Neutrophil (primary cell): ENCODE measurements around the gene TGM2.

Source experiments
- H3K27ac ChIP-seq: fragments of 200-600 bp; sonication (generic); 2 replicates; pipeline ENCODE4 v1.5.1; 2016; ENCODE audit warnings: mild to moderate bottlenecking, moderate library complexity
- H3K27me3 ChIP-seq: fragments of 200-600 bp; sonication (generic); 2 replicates; pipeline ENCODE4 v1.6.0; 2016; ENCODE audit warnings: mild to moderate bottlenecking
- H3K36me3 ChIP-seq: fragments of 200-600 bp; sonication (generic); 2 replicates; pipeline ENCODE4 v1.5.1; 2017
- H3K4me1 ChIP-seq, 2 experiments: fragments of 200-600 bp in 1 of 2; sonication (generic) in 1 of 2; 1 replicate in 1 of 2; 2 replicates in 1 of 2; pipeline versions ENCODE4 v1.5.1 to v1.6.1; 2013 to 2016; ENCODE audit warnings: low read depth in 1 of 2, low read length in 1 of 2, mild to moderate bottlenecking in 1 of 2, moderate library complexity in 1 of 2; ENCODE audit not compliant: control insufficient read depth in 1 of 2, insufficient read depth in 1 of 2
- H3K4me3 ChIP-seq, 2 experiments: fragments of 200-600 bp in 1 of 2; sonication (generic) in 1 of 2; 1 replicate in 1 of 2; 2 replicates in 1 of 2; pipeline ENCODE4 v1.5.1; 2013 to 2016; ENCODE audit warnings: low read depth in 1 of 2, low read length in 1 of 2, mild to moderate bottlenecking in 1 of 2, moderate library complexity in 1 of 2
- H3K9me3 ChIP-seq: fragments of 200-600 bp; sonication (generic); 2 replicates; pipeline ENCODE4 v1.5.1; 2016
- TF ChIP-seq, protein P1 (sequence below): fragments of 200-600 bp; sonication (generic); IDR thresholded peaks from 2 replicates; pipeline ENCODE4 v1.5.1; 2016; ENCODE audit warnings: antibody characterized with exemption

TGM2 gene

DNA sequence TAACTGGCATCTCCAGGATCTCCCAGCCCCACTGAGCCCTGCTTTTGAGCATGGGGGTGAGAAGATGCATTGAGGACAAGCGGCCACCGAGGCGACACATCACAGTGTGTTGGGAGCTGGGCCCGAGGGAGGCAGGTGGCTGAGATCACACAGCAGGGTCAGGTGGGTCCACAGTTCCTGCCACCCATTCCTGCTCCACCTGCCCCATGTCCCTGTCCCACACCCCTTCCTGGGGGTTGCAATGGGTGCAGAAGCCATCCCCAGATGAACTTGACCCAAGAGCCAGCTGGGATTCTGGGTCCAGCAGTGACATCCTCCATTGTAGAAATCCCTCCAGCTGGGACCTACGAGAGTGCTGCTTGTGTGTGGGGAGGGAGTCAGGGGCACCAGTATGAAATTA is 1.0 kb downstream of the TGM2 start:
- no peak overlapping the region for H3K4me3 ChIP-seq
- no peak overlapping the region for H3K27ac ChIP-seq
- no peaks in the 10 kb centered on the region for H3K36me3 ChIP-seq
- peaks cover 15% of the 10 kb centered on the region for H3K27me3 ChIP-seq
- TF ChIP-seq, protein P1, sequence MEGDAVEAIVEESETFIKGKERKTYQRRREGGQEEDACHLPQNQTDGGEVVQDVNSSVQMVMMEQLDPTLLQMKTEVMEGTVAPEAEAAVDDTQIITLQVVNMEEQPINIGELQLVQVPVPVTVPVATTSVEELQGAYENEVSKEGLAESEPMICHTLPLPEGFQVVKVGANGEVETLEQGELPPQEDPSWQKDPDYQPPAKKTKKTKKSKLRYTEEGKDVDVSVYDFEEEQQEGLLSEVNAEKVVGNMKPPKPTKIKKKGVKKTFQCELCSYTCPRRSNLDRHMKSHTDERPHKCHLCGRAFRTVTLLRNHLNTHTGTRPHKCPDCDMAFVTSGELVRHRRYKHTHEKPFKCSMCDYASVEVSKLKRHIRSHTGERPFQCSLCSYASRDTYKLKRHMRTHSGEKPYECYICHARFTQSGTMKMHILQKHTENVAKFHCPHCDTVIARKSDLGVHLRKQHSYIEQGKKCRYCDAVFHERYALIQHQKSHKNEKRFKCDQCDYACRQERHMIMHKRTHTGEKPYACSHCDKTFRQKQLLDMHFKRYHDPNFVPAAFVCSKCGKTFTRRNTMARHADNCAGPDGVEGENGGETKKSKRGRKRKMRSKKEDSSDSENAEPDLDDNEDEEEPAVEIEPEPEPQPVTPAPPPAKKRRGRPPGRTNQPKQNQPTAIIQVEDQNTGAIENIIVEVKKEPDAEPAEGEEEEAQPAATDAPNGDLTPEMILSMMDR, result no peak
- peaks cover 33 to 35% of the 10 kb centered on the region in 2 experiments for H3K4me1 ChIP-seq
- H3K9me3 ChIP-seq, result no peaks in the 10 kb centered on the region

DNA sequence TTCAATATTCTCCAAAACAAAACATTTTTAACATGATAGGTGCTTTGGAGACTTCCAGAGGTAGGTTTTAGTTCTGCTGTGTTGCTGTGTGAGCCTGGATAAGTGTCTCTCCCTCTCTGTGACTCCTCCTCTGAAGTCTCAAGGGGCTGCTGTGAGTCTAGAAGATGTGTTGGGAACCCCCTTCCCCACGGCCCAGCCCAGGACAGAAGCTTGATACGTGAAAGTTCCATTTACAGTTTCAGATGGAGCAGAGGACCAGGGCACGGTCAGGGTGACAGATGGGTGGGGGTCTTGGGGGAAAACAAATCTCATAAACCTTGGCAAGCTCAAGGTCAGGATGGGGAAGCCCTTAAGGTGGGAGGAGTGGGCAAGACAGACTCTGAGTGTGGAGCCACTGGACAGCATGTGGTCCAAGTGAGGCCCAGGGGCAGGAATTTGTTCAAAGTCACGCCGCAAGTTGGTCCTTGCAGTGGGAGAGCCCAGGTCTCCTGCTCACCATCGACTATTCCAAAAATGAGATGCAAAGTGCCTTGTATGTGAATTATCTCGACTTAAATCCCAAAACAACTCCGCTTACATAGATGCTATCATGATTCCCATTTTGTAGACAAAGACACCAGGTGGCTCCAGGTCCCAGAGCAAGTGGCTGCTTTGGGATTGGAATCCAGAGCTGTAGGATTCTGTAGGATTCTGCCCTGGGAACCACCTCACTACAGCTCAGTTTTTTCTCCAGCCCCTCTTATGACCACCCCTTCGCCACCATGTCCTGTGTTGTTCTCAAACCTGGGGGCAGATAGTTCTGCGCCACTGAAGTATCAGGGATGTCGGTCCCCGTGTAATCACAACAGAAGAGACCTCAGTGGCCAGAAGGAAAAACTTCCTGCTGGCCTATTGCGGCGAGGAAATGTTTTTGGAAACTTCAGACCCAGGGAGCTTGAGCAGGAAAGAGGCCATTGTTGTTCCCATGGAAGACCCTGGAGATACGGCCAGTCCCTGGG is 1.9 kb downstream of the TGM2 start:
- TF ChIP-seq, protein P1, result no peak
- H3K4me3 ChIP-seq, result no peak overlapping the region
- H3K36me3 ChIP-seq, result no peaks in the 10 kb centered on the region
- H3K9me3 ChIP-seq, result no peaks in the 10 kb centered on the region
- no peak overlapping the region for H3K27ac ChIP-seq
- peaks cover 24 to 26% of the 10 kb centered on the region in 2 experiments for H3K4me1 ChIP-seq
- H3K27me3 ChIP-seq, result peaks cover 15% of the 10 kb centered on the region

DNA sequence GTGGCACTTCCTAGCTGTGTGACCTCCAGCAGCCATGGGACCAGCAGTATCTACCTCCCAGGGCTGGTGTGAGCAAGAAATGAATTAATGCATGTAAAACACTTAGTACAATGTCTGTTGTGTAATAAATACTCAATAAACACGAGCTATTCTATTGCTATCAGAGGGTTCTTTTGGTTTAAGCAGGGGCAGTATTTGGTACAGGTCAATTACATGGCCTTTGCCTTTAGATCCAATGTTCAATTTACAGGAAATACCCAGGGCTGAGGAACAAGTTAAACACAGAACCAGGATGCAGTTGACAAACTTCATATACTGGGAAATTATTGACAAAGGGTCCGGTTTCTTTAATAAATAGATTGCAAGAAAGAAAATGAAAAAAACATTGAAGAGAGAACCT is 2.9 kb downstream of the TGM2 start:
- H3K4me3 ChIP-seq, result no peak overlapping the region
- H3K4me1 ChIP-seq, result peaks cover 14 to 16% of the 10 kb centered on the region in 2 experiments
- TF ChIP-seq, protein P1, result no peak
- no peaks in the 10 kb centered on the region for H3K36me3 ChIP-seq
- no peaks in the 10 kb centered on the region for H3K9me3 ChIP-seq
- H3K27ac ChIP-seq, result no peak overlapping the region
- H3K27me3 ChIP-seq, result peaks cover 15% of the 10 kb centered on the region

DNA sequence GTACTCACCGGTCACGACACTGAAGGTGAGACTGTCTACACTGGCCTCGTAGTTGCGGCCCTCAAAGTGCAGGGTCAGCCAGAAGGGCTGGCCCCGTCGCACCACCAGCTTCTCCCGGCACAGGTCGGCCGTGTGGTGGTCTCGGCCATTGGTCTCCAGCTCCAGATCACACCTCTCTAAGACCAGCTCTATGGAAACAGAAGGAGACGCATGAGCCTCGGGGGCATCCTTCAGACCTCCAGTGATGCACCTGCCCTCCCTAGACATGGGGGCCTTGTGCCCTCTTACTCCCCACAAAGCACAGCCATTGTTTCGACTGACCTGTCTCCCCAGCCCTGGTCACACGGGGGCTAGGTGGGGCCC is 3.7 kb downstream of the TGM2 start:
- H3K27ac ChIP-seq, result no peak overlapping the region
- no peaks in the 10 kb centered on the region for H3K36me3 ChIP-seq
- no peak overlapping the region for H3K4me3 ChIP-seq
- TF ChIP-seq, protein P1, result no peak
- peaks cover 15% of the 10 kb centered on the region for H3K27me3 ChIP-seq
- peaks cover 11 to 13% of the 10 kb centered on the region in 2 experiments for H3K4me1 ChIP-seq
- H3K9me3 ChIP-seq, result no peaks in the 10 kb centered on the region

DNA sequence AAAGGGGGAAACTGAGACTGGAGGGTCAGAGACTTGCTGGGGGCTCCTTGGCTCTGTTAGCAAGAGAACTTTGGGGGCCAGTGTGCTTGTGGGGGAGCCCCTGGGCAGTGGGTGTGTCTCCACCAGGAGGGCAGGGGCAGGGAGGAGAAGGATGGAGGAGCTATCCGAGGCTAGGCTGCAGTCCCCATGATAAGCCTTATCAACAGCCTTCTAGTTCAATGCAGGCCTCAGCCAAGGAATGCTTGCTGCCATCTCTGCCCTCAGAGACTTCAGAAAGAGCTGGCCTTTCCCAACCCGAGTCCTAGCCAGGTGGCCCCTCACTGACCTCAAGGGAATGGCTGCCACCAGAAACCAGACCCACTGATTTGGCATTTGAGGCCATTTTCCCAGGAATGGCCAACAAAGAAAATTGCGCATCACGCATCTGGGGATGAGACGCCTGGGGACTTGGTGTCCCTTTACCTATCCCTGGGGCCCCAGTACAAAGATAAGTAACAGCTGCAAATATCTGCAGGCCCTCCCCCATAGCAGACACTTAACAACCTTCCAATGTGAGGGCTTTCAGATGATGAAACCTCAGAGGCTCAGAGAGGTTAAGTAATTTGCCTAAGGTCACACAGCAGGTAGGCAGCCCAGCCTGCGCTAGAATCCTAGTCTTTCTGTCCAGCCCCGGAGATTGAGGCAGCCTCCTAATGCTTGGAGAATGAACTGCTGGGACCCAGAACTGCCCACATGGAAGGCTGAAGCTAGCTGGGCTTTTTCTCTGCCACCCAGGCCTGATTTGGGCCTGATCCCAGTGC is 4.9 kb downstream of the TGM2 start:
- no peak overlapping the region for H3K27ac ChIP-seq
- TF ChIP-seq, protein P1, result no peak
- peaks cover 4 to 5% of the 10 kb centered on the region in 2 experiments for H3K4me1 ChIP-seq

More for the DNA sequence above, 4.9 kb downstream of the TGM2 start:
- Histone ChIP-seq H3K27me3 (peaks cover 14% of the 10 kb centered on the region), H3K36me3 (no peaks in the 10 kb centered on the region), H3K9me3 (no peaks in the 10 kb centered on the region), H3K4me3 (no peak overlapping the region)
